Liver (tissue), 9 donors: ENCODE results near the gene FTO. TPM values are rescaled to one million over a fixed set of nuclear protein-coding genes. Genes with fewer than 3 reads are reported as not detected.

ENCODE experiments used
- DNase-seq: peaks from one replicate; pipeline ENCODE4 v3.0.0-alpha.2; 2017; ENCODE audit warnings: low spot score
- H3K27ac ChIP-seq, 2 donors: one replicate each; pipeline ENCODE4 v1.7.0; 2013; ENCODE audit warnings: inconsistent platforms in 2 of 2, low read length in 2 of 2, control low read depth in 1 of 2, low read depth in 1 of 2, mild to moderate bottlenecking in 1 of 2
- H3K27me3 ChIP-seq, 4 donors: one replicate each; pipeline versions ENCODE4 v1.6.1 to v1.7.0; 2013; ENCODE audit warnings: low read length in 3 of 4, inconsistent platforms in 1 of 4, mild to moderate bottlenecking in 1 of 4, moderate library complexity in 1 of 4; ENCODE audit not compliant: control insufficient read depth in 4 of 4, insufficient read depth in 4 of 4
- H3K36me3 ChIP-seq, 4 donors: one replicate each; pipeline versions ENCODE4 v1.6.1 to v1.7.0; 2013; ENCODE audit warnings: low read length in 3 of 4, mild to moderate bottlenecking in 3 of 4, low read depth in 1 of 4, moderate library complexity in 1 of 4; ENCODE audit not compliant: control insufficient read depth in 4 of 4, insufficient read depth in 3 of 4
- H3K4me1 ChIP-seq, 4 donors: one replicate each; pipeline versions ENCODE4 v1.6.1 to v1.7.0; 2013; ENCODE audit warnings: low read length in 3 of 4, mild to moderate bottlenecking in 3 of 4, moderate library complexity in 1 of 4; ENCODE audit not compliant: control insufficient read depth in 4 of 4, insufficient read depth in 4 of 4
- H3K4me3 ChIP-seq, 3 donors: one replicate each; pipeline versions ENCODE4 v1.6.1 to v1.7.0; 2013; ENCODE audit warnings: low read length in 3 of 3, control low read depth in 1 of 3, low read depth in 1 of 3, mild to moderate bottlenecking in 1 of 3
- H3K9ac ChIP-seq, 2 donors: one replicate each; pipeline ENCODE4 v1.7.0; 2013; ENCODE audit warnings: low read length in 2 of 2, mild to moderate bottlenecking in 2 of 2, moderate library complexity in 2 of 2, control low read depth in 1 of 2, low read depth in 1 of 2
- H3K9me3 ChIP-seq, 4 donors: one replicate each; pipeline versions ENCODE4 v1.6.1 to v1.7.0; 2013; ENCODE audit warnings: low read length in 3 of 4; ENCODE audit not compliant: control insufficient read depth in 4 of 4
- CTCF ChIP-seq: fragments of 150-350 bp; IDR thresholded peaks from 2 replicates; pipeline ENCODE4 v1.5.1; 2017; ENCODE audit warnings: improper control_type of control experiment, low read depth, low read length; ENCODE audit not compliant: missing input control
- FOXA2 ChIP-seq: IDR thresholded peaks from 2 replicates; pipeline ENCODE4 v1.6.1; 2016; ENCODE audit warnings: antibody characterized with exemption
- GABPA ChIP-seq, 2 donors: IDR thresholded peaks in 1 of 2; conservative IDR thresholded peaks in 1 of 2; 2 replicates each; pipeline ENCODE4 v1.6.1; 2016; ENCODE audit warnings: antibody characterized with exemption in 2 of 2, mild to moderate bottlenecking in 1 of 2, moderate library complexity in 1 of 2
- HNF4G ChIP-seq: IDR thresholded peaks from 2 replicates; pipeline ENCODE4 v1.6.1; 2016; ENCODE audit warnings: antibody characterized with exemption
- MAX ChIP-seq: IDR thresholded peaks from 2 replicates; pipeline ENCODE4 v1.6.1; 2016; ENCODE audit warnings: antibody characterized with exemption
- RAD21 ChIP-seq, 2 donors: IDR thresholded peaks; 2 replicates each; pipeline ENCODE4 v1.6.1; 2016; ENCODE audit warnings: antibody characterized with exemption in 2 of 2, mild to moderate bottlenecking in 2 of 2
- RXRA ChIP-seq, 2 donors: IDR thresholded peaks; 2 replicates each; pipeline ENCODE4 v1.6.1; 2017 to 2018; ENCODE audit warnings: antibody characterized with exemption in 2 of 2, mild to moderate bottlenecking in 1 of 2
- SP1 ChIP-seq: IDR thresholded peaks from 2 replicates; pipeline ENCODE4 v1.6.1; 2018; ENCODE audit warnings: antibody characterized with exemption, mild to moderate bottlenecking
- WGBS: extraction: QIAGEN DNeasy Blood & Tissue Kit; methylation state at CpG from one replicate; pipeline ENCODE4 v1.1.7; 2013; 5-methylcytosine and 5-hydroxymethylcytosine counted together
- polyA plus RNA-seq, 2 donors: library from polyadenylated mRNA; stranded (reverse) in 1 of 2; unstranded in 1 of 2; fragments of 200-250 nt in 1 of 2; fragments of >200 nt in 1 of 2; fragmentation: Nextera tagmentation in 1 of 2; extraction: Ambion mirVana in 1 of 2; gene quantifications; one replicate each; pipeline versions ENCODE4 v1.2.1 to v1.2.3, GENCODE V29; 2013 to 2015
- total RNA-seq, 2 donors: library from RNA; depleted of rRNA; stranded (reverse); fragments of >200 nt; gene quantifications; one replicate each; pipeline ENCODE4 v1.2.3, GENCODE V29; 2014
- donor health status: healthy.
- donor health status: healthy.
- donor health status: healthy.
- donor health status: healthy.
- donor health status: healthy.

FTO gene
- total and polyA plus RNA-seq, 4 donors: 12.0 to 54.2 (median 24.6) TPM

- H3K9me3 ChIP-seq: peaks cover 0 to 4% (median 0%) of the 10 kb centered on the region in 4 donors
- TF ChIP-seq GABPA (IDR thresholded peaks at IDR 0.05 in 1 of 2, conservative IDR thresholded peaks at IDR 0.05 in 1 of 2): no peak
- TF ChIP-seq HNF4G: no peak
- TF ChIP-seq RXRA (IDR thresholded peaks at IDR 0.05): no peak
- no peak for TF ChIP-seq SP1
- no peak for TF ChIP-seq FOXA2
- no peak for TF ChIP-seq MAX
- 87% methylated on average over 2 of the region's 2 CpGs for WGBS
- no peak overlapping the region for H3K27ac ChIP-seq
- no peak overlapping the region for H3K4me3 ChIP-seq
- H3K27me3 ChIP-seq: no peaks in the 10 kb centered on the region
- H3K9ac ChIP-seq: no peak overlapping the region
- H3K36me3 ChIP-seq: no peaks in the 10 kb centered on the region
- H3K4me1 ChIP-seq: peaks cover 0 to 5% (median 0%) of the 10 kb centered on the region in 4 donors
- DNase-seq: no peak
Measured at GRCh38 chr16:54191163-54191562, 487.2 kb downstream of the FTO start.

GRCh38 chr16:54191592-54191991 is 487.6 kb downstream of the FTO start:
- Histone ChIP-seq H3K4me3 (no peak overlapping the region), H3K27me3 (no peaks in the 10 kb centered on the region), H3K9me3 (peaks cover 0 to 4% (median 0%) of the 10 kb centered on the region in 4 donors), H3K27ac (no peak overlapping the region), H3K4me1 (peaks cover 0 to 5% (median 0%) of the 10 kb centered on the region in 4 donors), H3K9ac (no peak overlapping the region), H3K36me3 (no peaks in the 10 kb centered on the region)
- TF ChIP-seq MAX: no peak
- no peak for TF ChIP-seq FOXA2
- no peak for TF ChIP-seq RXRA (IDR thresholded peaks at IDR 0.05)
- WGBS: 64% methylated on average over 3 of the region's 3 CpGs
- no peak for DNase-seq

- no peak overlapping the region for H3K27ac ChIP-seq
- WGBS: 74% methylated on average over 9 of the region's 9 CpGs
Measured at GRCh38 chr16:54193013-54193664, 489.2 kb downstream of the FTO start.

GRCh38 chr16:54193665-54194333 is 489.8 kb downstream of the FTO start:
- 37% methylated on average over 25 of the region's 25 CpGs for WGBS
- DNase-seq: peak; percentile 60
- Histone ChIP-seq H3K36me3 (no peaks in the 10 kb centered on the region), H3K27ac (peak overlapping the region in 1 of 2 donors; percentile 31), H3K4me1 (peaks cover 0 to 5% (median 0%) of the 10 kb centered on the region in 4 donors), H3K9me3 (peaks cover 0 to 4% (median 0%) of the 10 kb centered on the region in 4 donors), H3K4me3 (no peak overlapping the region), H3K9ac (no peak overlapping the region), H3K27me3 (no peaks in the 10 kb centered on the region)
- no peak for TF ChIP-seq FOXA2
- TF ChIP-seq RAD21 (IDR thresholded peaks at IDR 0.05): peak; percentile 82 to 91
- TF ChIP-seq CTCF: peak; percentile 79

More at GRCh38 chr16:54193013-54193664, 489.2 kb downstream of the FTO start:
- peaks cover 0 to 4% (median 0%) of the 10 kb centered on the region in 4 donors for H3K9me3 ChIP-seq
- TF ChIP-seq MAX: no peak
- no peak overlapping the region for H3K9ac ChIP-seq
- no peak overlapping the region for H3K4me3 ChIP-seq
- H3K27me3 ChIP-seq: no peaks in the 10 kb centered on the region
- H3K4me1 ChIP-seq: peaks cover 0 to 5% (median 0%) of the 10 kb centered on the region in 4 donors
- DNase-seq: no peak
- no peaks in the 10 kb centered on the region for H3K36me3 ChIP-seq
